ENCODE measurements around the gene CDK2AP2.

GRCh38 chr11:67525275-67525976 lies 17.5 kb upstream of the CDK2AP2 start:
- no peak for TF ChIP-seq ZFP3 (CRISPR knock-in tag; IDR thresholded peaks at IDR 0.05)
- TF ChIP-seq RARB (CRISPR knock-in tag; IDR thresholded peaks at IDR 0.05) = no peak
- no peak for TF ChIP-seq GLIS3 (CRISPR knock-in tag; IDR thresholded peaks at IDR 0.05)
- TF ChIP-seq, protein P1, sequence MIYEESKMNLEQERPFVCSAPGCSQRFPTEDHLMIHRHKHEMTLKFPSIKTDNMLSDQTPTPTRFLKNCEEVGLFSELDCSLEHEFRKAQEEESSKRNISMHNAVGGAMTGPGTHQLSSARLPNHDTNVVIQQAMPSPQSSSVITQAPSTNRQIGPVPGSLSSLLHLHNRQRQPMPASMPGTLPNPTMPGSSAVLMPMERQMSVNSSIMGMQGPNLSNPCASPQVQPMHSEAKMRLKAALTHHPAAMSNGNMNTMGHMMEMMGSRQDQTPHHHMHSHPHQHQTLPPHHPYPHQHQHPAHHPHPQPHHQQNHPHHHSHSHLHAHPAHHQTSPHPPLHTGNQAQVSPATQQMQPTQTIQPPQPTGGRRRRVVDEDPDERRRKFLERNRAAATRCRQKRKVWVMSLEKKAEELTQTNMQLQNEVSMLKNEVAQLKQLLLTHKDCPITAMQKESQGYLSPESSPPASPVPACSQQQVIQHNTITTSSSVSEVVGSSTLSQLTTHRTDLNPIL (CRISPR knock-in tag; IDR thresholded peaks at IDR 0.05; ENCODE audit: low read depth) = no peak
- no peak for TF ChIP-seq PATZ1 (CRISPR knock-in tag; IDR thresholded peaks at IDR 0.05; ENCODE audit: borderline replicate concordance)
- no peak for TF ChIP-seq POU6F1 (CRISPR knock-in tag; IDR thresholded peaks at IDR 0.05; ENCODE audit: borderline replicate concordance, low read depth)
- TF ChIP-seq ARNTL (CRISPR knock-in tag; IDR thresholded peaks at IDR 0.05; ENCODE audit: borderline replicate concordance, low read depth) = no peak
- TF ChIP-seq BACH2 (CRISPR knock-in tag; IDR thresholded peaks at IDR 0.05; ENCODE audit: borderline replicate concordance) = no peak
- no peak for TF ChIP-seq ZFP30 (CRISPR knock-in tag; IDR thresholded peaks at IDR 0.05)
- no peak for TF ChIP-seq ZNF8 (CRISPR knock-in tag; IDR thresholded peaks at IDR 0.05)
- TF ChIP-seq OSR1 (CRISPR knock-in tag; IDR thresholded peaks at IDR 0.05) = no peak

Data from SK-N-SH treated with all-trans-retinoic acid at 6 μM for 48 hours (cell line).